ENCODE data around the gene FAT3.

Gene FAT3

DNA sequence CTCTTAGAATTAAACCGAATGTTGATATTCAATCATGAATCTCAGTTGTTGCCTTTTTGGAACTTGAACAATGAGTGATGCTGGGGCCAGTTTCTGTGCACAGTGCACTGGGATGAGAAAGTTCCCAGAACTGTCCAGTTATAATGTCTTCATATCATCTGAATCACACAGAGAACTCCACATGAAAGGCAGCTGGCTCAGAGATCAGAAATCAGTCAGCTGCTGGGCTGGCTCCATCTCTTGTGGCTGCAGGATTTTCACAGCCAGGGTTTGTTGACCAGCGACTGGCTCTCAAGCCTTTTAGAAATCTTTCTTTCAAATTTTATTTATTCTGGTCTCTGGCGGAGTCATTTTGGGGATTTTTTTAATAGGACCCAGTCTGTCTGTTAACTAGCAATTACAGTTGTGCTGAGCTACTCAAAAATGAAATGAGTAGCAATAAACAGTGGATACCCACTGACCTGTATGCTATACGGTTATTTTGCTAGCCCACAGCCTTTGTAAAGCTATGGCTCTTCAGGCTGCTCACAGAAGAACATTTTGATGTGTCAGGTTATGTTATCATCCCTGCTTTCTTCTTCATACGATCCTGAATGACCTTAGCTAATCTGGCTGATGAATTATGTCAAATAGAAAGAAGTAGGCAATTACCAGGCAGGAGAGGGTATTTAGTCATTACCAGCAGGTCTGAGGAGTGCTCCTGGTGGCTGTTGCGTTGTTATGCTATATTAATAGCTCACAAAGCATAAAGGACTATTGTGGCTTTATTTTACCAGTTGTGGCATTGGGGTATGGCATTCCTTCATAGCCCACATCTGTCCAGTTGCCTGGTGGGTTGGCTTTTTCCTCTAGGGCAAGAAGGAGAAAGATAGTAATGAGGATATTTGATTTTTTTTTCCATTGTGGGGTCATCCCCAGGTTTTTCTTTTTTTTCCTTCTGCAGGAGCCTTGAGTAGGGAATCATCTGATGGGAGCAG is 3.6 kb downstream of the FAT3 start:
- no peak for DNase-seq

DNA sequence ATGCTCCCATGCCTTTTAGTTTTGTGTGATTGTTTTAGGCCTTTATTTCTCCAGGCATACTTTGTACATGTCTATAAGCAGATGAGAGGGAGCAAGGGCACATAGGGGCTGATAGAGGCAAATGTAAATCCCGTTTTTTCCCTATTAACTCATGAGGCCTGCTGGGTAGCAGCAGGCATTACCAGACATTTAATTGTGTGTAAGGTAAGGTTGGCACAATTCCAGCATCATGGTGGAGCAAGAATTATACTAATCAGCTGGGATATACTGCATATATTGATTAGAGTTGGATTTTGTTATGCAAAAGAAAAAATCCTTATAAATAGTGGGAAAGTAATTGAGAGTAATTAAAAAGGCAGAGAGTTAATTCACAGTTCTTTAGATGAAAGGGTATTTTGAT is 12.2 kb downstream of the FAT3 start:
- DNase-seq: no peak

DNA sequence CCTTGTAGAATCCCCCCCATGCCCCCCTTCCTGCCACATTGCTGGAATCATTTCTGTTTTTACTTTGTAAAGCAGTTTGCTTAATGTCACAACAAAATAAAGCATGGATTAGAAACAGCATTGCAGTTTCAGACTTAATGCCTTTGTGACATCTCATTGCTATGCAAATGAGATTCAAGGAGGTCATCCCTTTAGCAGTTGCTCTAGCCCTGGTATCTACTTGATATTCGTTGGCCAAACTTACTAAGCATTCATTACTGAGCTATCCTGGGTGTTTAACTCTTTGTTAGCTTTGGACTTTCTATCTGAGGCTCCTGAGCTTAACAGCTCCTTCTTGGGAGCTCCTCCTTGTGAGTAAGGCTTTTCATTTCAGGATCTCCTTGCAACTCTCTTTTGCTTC is 16.3 kb downstream of the FAT3 start:
- no peak for DNase-seq

DNA sequence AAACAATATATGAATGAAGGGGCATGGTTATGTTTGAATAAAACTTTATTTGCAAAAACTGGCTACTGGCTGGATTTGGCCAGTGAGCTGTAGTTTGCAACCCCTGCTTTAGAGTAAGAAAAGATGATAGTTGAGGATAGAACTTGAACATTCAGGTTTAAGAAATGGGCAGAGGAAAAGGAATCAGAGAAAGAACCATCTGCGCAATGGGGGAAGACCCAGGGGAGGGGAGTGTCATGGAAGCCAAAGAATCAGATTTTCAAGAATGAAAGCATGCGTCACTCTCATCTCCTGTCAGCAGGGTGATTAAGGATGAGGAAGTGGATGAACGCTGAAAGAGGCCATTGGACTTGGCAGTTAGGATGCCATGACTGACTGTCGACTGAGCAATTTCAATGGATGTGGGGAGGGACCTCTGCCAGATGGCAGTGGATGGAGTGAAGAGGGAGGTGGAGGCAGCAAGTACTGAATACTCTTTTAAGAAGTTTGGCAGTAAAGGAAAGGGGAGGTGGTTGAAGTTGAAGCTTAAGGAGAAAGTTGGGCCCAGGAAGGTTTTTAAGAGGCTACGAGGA is 21.2 kb downstream of the FAT3 start:
- no peak for DNase-seq

DNA sequence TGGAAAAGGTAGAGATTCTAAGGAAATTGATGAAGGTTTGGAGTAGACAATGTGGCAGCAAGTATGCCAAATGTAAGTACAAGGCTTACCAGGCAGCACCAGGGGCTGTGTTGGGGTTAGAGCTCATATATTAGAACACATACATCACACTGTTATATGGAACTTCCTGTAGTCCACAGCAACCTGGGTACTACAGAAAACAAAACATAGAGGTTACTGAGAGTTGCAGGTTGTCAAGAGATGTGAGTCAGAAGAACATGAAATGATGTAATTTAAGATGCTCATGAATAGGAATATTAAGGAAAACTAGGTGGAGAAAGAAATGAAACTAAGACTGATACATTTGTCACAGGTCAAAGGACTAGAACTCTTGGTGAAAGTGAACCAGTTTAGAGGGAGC is 22.0 kb downstream of the FAT3 start:
- no peak for DNase-seq

DNA sequence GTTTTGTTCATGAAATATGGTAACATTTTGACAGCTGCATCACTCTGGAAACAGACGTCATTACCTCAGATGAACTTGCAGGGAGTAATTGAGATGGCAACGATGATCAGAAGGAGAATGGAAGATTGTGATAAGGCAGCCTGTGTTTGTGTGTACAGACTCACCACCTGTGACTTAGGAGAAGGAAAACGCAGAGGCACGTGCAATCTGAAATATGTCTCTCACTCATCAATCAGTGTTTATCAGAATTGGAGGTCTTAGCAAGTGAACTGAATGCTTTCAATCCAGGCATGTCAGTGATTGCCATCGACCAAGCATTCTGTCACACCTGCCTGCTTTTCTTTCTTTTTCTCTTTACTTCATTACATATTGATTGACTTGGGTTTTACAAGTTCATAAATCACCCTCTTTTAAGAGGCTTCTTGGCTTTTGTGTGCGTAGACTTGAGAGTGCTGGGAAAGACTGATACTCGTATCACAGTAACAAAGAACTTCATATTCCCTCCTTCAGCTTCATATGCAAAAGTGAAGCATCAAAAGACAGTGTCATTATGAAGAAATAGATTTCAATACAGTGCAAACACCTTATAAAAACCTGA is 24.6 kb downstream of the FAT3 start:
- no peak for DNase-seq

DNA sequence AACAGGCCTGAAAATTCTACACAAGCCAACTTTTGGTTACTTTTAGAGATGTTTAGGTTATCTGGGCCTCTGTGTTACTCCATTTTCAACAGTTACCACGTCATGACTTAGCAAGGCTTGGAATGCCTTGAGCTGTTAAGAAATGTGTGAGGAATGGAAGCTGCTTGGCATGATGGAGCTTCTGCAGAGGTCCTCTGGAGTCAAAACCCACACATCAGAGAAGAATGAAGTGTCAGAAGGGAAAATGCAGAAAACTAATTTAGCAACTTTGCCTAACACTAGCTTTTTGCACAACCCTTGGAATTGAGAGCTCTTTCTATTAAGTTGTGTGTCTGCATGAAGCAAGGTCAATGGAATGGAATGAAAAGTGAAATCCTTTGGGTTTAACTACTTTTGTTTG is 27.4 kb downstream of the FAT3 start:
- no peak for DNase-seq

DNA sequence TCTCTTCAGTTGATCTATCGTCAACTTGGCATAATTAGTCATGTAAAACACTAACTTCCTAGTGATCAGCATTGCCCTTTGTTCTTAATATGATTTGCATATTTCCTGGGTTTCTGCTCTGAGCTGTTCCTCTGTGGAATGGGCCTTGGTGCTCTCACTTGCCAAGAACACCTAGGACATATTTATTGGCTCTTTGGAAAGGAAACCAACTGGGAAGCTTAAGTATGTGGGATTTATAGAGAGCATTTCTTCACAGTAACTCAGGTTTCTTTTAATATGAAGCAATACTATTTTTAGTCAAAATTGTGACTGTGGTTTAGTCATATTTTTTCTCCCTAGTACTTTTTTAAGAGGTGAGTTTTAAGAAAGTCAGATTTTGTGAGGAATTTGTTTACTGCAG is 28.8 kb downstream of the FAT3 start:
- DNase-seq: no peak

DNA sequence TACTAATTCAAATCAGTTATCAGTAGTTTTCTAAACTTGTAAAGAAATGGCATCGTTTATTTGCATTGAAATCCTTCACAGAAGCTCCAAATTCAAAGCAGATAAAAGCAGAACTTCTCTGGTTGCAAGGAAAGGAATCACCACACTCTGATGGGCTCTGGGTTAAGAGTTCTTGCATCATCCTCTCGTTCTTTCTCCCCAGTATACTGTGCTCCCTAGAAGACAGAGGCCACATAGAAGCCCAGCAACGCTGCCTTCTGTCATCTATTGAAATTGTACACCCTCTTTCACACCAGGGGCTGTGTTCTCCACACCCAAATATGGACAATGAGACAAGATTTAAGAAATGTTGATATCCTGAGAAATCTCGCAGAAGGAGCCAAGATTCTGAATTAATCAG is 29.3 kb downstream of the FAT3 start:
- no peak for DNase-seq

DNA sequence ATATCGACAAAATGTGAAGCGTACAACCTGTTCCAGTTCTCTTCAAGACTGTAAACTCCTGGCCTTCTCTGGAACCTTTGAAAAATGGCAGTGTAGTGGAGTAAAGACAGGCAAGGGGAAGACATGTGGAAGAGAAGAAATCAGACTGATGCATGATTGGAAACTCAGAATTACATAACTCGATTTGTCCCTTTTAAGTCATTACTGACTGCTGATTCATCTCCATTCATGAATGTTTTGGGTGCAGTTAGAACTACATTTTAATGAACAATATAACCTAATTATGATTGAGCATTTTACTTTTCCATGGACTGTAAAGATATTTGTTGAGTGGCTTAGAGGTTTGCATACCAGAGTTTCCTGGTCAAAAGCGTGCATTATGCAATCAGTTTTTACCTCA is 32.9 kb downstream of the FAT3 start:
- DNase-seq: no peak

DNA sequence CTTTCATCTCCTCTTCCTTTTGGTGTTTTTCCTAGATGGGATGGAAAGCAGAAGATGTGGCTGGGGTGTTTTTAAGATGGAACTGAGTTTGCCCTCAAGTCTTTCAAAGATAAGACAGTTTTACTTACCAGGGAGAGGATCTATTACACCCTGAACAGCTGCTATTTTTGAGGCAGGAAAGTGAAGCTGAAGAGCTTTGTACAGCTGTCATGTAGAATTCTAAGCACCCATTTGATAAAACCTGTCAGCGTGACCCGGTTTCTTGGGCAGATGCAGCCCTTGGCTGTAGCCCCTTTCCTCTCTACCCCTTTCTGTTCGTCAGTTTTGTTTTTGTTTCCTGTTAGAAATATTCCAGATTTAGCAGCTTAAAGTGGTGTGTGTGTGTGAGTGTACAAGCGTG is 35.2 kb downstream of the FAT3 start:
- no peak for DNase-seq

DNA sequence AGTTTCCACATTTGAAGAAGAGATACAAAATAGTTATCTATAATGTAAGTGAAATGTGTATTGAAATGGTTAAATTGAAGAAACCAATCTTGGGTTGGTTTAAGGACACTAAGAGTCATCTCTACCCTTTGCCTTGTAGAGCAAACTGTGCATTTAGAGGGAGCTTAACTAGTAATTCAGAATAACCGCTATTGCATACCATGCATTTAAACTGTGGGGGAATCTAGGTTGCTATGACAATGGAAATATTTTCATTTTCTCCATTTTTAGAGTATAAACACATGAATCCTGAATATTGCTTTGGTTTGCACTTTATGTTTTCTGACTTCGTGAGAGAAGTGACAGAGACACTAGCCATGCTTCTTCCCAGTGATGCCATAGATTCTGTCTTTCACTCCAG is 39.7 kb downstream of the FAT3 start:
- DNase-seq: no peak

DNA sequence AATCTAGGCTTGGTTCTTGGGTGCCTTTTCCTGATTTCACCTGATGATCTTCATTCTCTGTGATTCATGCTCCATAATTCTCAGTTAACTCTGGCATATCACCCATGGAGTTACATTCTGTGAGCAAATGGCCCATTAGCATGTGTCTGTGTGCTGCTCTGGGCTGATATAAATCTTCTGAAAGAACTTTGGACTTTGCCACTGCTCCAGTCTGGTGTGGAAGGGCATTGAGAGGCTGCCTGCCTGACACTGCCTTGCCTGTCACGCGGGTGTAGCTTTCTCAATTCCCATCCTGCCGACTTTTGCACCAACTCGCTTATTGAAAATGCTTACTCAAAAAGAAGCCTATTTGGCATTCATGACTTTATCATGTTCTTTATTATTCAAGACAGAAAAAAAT is 42.2 kb downstream of the FAT3 start:
- DNase-seq: no peak

DNA sequence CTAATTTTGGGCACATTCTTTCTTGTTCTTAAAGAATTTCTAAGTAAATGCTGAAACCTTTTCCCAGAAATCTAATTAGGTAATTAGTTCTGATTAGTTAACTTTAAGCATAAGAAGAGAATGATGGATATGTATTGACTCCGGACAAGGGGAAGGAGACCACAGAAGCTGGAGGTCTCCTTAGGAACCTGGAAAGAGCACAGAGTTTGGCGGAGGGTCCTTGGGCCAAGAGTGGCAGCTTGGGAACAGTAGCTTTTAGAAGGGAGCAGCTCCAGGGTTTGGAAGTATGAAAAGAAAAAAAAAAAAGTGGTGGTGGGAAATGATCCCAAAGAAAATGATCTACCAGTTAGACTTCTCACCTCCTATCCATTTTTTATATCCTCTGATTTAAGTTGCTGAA is 42.7 kb downstream of the FAT3 start:
- no peak for DNase-seq

DNA sequence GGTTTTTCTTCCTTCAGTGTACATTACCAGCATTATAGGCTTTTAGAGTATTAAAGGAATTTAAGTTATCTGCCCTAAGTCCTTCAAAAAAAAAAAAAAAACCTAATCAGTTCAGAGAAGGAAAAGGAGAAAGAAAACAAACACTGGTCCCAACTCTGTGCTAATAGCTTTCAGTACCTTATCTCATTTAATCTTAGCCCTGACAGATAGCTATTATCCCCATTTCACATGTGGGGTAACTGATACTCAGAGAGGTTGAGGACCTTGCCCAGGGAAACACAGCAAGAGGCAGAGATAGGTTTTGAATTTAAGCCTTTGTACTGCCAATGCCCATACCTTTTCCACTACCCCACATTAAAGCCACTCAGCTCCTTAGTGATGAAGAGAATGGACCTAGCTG is 43.4 kb downstream of the FAT3 start:
- DNase-seq: no peak

DNA sequence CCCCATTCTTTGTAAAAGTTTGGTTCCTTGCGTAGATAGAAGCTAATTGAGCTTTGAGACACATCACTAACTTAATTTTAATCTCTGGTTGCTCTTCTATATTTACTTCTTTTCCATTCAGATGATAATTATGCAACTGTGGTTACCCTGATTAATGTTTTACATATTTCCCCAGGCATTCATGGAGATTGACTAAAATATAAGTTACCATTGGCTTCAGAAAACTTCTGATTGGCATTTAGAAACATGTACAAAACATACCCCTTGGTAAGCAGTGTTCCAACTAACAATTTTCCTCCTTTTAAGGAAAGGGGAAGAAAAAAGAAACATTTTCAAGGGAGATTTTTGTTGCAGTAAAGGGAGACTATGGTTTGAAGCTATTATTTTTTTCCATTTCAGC is 43.9 kb downstream of the FAT3 start:
- DNase-seq: no peak

DNA sequence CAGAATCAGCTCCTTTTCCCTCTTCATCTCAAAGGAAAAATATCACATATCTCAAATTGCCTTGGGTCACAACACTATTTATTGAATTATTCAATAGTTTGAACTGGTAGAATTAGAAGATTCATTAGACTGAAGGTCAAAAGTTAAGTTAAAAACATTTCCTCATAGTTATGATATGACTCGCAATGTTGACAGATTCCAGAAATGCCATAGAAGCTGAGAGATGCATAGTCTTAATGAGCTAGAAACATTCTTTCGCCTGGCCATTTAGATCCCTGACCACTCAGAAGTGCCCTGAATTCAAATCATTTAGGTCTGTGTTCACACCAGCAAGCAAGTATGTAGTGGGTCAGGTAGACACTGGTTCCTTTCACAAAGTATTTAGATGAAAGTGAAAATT is 44.4 kb downstream of the FAT3 start:
- DNase-seq: no peak

DNA sequence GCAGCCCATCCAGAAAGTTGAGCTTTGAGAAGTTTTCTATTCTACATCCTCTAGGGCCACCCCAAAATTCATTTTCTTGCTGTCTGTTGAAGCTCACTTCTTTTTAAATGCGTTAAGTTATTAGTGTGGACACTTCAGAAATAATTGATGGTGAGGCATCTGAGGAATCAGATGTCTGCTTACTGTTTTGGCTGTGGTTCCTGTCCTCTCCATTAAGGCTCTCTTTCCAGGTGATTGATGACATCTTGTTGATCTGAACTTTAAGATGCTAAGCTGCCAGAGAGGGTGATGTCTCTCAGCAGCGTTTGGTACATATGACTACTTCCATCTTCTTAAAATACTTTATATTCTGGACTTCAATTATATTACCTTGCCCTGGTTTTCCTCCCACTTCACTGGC is 45.2 kb downstream of the FAT3 start:
- DNase-seq: no peak

DNA sequence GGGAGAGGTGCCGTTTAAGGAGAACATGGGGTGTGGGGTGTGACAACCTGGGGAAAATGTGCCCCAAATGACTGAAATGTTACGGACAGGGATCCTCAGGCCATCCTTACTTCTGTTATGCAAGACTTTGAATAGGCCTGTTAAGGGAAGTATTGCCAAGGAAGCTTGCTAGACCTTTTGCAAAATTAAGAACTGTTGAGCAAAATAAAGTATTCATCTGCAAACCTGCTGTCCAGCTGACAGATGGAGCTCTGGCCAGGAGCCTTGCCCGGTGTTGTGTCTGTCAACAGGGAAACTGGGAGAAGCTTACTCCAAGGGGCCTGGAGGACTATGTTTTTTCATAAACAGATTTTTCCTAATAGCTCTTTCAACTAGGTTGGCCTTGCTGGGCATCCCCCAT is 48.0 kb downstream of the FAT3 start:
- DNase-seq: no peak

Measured in NCI-H1436 treated with DMSO at 0.1 percent for 48 hours (cell line).